HEK293 (cell line): ENCODE results near the gene ACVR1C.

Source experiments
- CTCF ChIA-PET: fragments of 350-600 bp; formaldehyde crosslinking; extraction: SDS; loops from one replicate; lab custom pipeline; 2021; ENCODE audit warnings: antibody characterized with exemption; lab: Yijun Ruan, JAX
- POLR2A ChIA-PET: fragments of 300-600 bp; formaldehyde crosslinking; extraction: SDS; loops from one replicate; lab custom pipeline; 2020; ENCODE audit warnings: antibody characterized with exemption, inconsistent platforms; lab: Yijun Ruan, JAX
- H3K27ac ChIP-seq: fragments of 200-500 bp; sonication (Bioruptor generic); 2 replicates; pipeline ENCODE4 v1.5.1; 2014; ENCODE audit warnings: low read depth, low read length, control low read depth, inconsistent platforms; ENCODE audit errors: extremely low read depth
- H3K36me3 ChIP-seq, 2 experiments: fragments of 200-500 bp in 1 of 2; sonication (Bioruptor generic) in 1 of 2; 1 replicate in 1 of 2; 2 replicates in 1 of 2; pipeline ENCODE4 v1.5.1; 2014 to 2017; ENCODE audit warnings: inconsistent platforms in 2 of 2, low read length in 2 of 2; ENCODE audit not compliant: control insufficient read depth in 2 of 2, insufficient read depth in 1 of 2
- H3K4me1 ChIP-seq: fragments of 200-500 bp; sonication (Bioruptor generic); 2 replicates; pipeline ENCODE4 v1.5.1; 2014; ENCODE audit warnings: mild to moderate bottlenecking, low read length, inconsistent platforms; ENCODE audit not compliant: control insufficient read depth, insufficient read depth
- H3K4me3 ChIP-seq: 2 replicates; pipeline ENCODE4 v1.5.1; 2011; ENCODE audit warnings: low read depth, mild to moderate bottlenecking, control low read depth, low read length, moderate library complexity
- H3K9me3 ChIP-seq: fragments of 200-500 bp; sonication (Bioruptor generic); 2 replicates; pipeline ENCODE4 v1.5.1; 2014; ENCODE audit warnings: low read depth, low read length, inconsistent platforms; ENCODE audit not compliant: control insufficient read depth, insufficient read depth
- GLI4 ChIP-seq: fragments of 450-650 bp; formaldehyde crosslinking; IDR thresholded peaks from 2 replicates; pipeline ENCODE4 v1.5.1; 2016; ENCODE audit warnings: missing biosample characterization, missing genetic modification characterization
- HOXD13 ChIP-seq: sonication (generic); formaldehyde crosslinking; IDR thresholded peaks from 2 replicates; pipeline ENCODE4 v1.8.0; 2022; ENCODE audit warnings: missing genetic modification reagents, borderline replicate concordance
- PRDM1 ChIP-seq: fragments of 450-650 bp; formaldehyde crosslinking; IDR thresholded peaks from 2 replicates; pipeline ENCODE4; 2016; ENCODE audit warnings: missing biosample characterization, missing genetic modification characterization
- REPIN1 ChIP-seq: fragments of 450-650 bp; formaldehyde crosslinking; IDR thresholded peaks from 2 replicates; pipeline ENCODE4 v1.5.1; 2017; ENCODE audit warnings: missing biosample characterization, missing genetic modification characterization, low read depth
- ZBTB21 ChIP-seq: fragments of 450-650 bp; formaldehyde crosslinking; IDR thresholded peaks from 2 replicates; pipeline ENCODE4 v1.5.1; 2017; ENCODE audit warnings: missing biosample characterization, missing genetic modification characterization
- ZEB2 ChIP-seq: fragments of 450-650 bp; formaldehyde crosslinking; IDR thresholded peaks from 2 replicates; pipeline ENCODE4 v1.5.1; 2016; ENCODE audit warnings: missing biosample characterization, missing genetic modification characterization
- ZNF132 ChIP-seq: fragments of 450-650 bp; formaldehyde crosslinking; IDR thresholded peaks from 2 replicates; pipeline ENCODE4 v1.5.1; 2017; ENCODE audit warnings: missing biosample characterization, missing genetic modification characterization, borderline replicate concordance
- ZNF155 ChIP-seq: fragments of 450-650 bp; formaldehyde crosslinking; IDR thresholded peaks from 2 replicates; pipeline ENCODE4 v1.5.1; 2016; ENCODE audit warnings: missing biosample characterization, missing genetic modification characterization
- ZNF19 ChIP-seq: fragments of 450-650 bp; formaldehyde crosslinking; IDR thresholded peaks from 2 replicates; pipeline ENCODE4; 2016; ENCODE audit warnings: missing biosample characterization, missing genetic modification characterization, low read depth
- ZNF2 ChIP-seq: fragments of 450-650 bp; formaldehyde crosslinking; IDR thresholded peaks from 2 replicates; pipeline ENCODE4 v1.5.1; 2016; ENCODE audit warnings: missing biosample characterization, missing genetic modification characterization
- ZNF239 ChIP-seq: fragments of 450-650 bp; formaldehyde crosslinking; IDR thresholded peaks from 2 replicates; pipeline ENCODE4 v1.5.1; 2016; ENCODE audit warnings: missing biosample characterization, missing genetic modification characterization
- ZNF292 ChIP-seq: fragments of 450-650 bp; formaldehyde crosslinking; IDR thresholded peaks from 2 replicates; pipeline ENCODE4 v1.5.1; 2016; ENCODE audit warnings: low read depth, missing biosample characterization, missing genetic modification characterization, borderline replicate concordance
- ZNF302 ChIP-seq: fragments of 450-650 bp; formaldehyde crosslinking; IDR thresholded peaks from 2 replicates; pipeline ENCODE4 v1.5.1; 2016; ENCODE audit warnings: missing biosample characterization, missing genetic modification characterization, low read depth
- ZNF335 ChIP-seq: fragments of 450-650 bp; formaldehyde crosslinking; conservative IDR thresholded peaks from 2 replicates; pipeline ENCODE4 v1.5.1; 2016; ENCODE audit warnings: missing biosample characterization, missing genetic modification characterization
- ZNF341 ChIP-seq: fragments of 450-650 bp; formaldehyde crosslinking; IDR thresholded peaks from 2 replicates; pipeline ENCODE4; 2016; ENCODE audit warnings: low read depth, missing biosample characterization, missing genetic modification characterization
- ZNF350 ChIP-seq: fragments of 450-650 bp; formaldehyde crosslinking; IDR thresholded peaks from 2 replicates; pipeline ENCODE4 v1.5.0; 2017; ENCODE audit warnings: missing biosample characterization, mild to moderate bottlenecking, missing genetic modification characterization
- ZNF48 ChIP-seq: fragments of 450-650 bp; formaldehyde crosslinking; IDR thresholded peaks from 2 replicates; pipeline ENCODE4 v1.5.1; 2016; ENCODE audit warnings: missing biosample characterization, missing genetic modification characterization
- ZNF530 ChIP-seq: fragments of 450-650 bp; formaldehyde crosslinking; IDR thresholded peaks from 2 replicates; pipeline ENCODE4 v1.5.1; 2016; ENCODE audit warnings: low read depth, missing biosample characterization, missing genetic modification characterization
- ZNF544 ChIP-seq: fragments of 450-650 bp; formaldehyde crosslinking; IDR thresholded peaks from 2 replicates; pipeline ENCODE4 v1.5.0; 2017; ENCODE audit warnings: missing biosample characterization, missing genetic modification characterization
- ZNF558 ChIP-seq: fragments of 450-650 bp; formaldehyde crosslinking; IDR thresholded peaks from 2 replicates; pipeline ENCODE4 v1.5.1; 2016; ENCODE audit warnings: missing biosample characterization, missing genetic modification characterization
- ZNF624 ChIP-seq: fragments of 450-650 bp; formaldehyde crosslinking; IDR thresholded peaks from 2 replicates; pipeline ENCODE4 v1.5.1; 2017; ENCODE audit warnings: missing biosample characterization, missing genetic modification characterization
- ZNF660 ChIP-seq: fragments of 450-650 bp; IDR thresholded peaks from 2 replicates; pipeline ENCODE4 v1.5.1; 2018; ENCODE audit warnings: missing biosample characterization, mild to moderate bottlenecking, missing genetic modification characterization
- ZSCAN23 ChIP-seq: fragments of 450-650 bp; formaldehyde crosslinking; IDR thresholded peaks from 2 replicates; pipeline ENCODE4 v1.5.1; 2016; ENCODE audit warnings: missing biosample characterization, missing genetic modification characterization
- TF ChIP-seq, protein P1 (sequence below): fragments of 450-650 bp; formaldehyde crosslinking; IDR thresholded peaks from 2 replicates; pipeline ENCODE4 v1.5.1; 2017; ENCODE audit warnings: missing biosample characterization, missing genetic modification characterization
- TF ChIP-seq, protein P2 (sequence below): fragments of 450-650 bp; formaldehyde crosslinking; IDR thresholded peaks from 2 replicates; pipeline ENCODE4 v1.5.1; 2017; ENCODE audit warnings: missing biosample characterization, mild to moderate bottlenecking, missing genetic modification characterization, moderate library complexity
- TF ChIP-seq, protein P3 (sequence below): fragments of 450-650 bp; formaldehyde crosslinking; IDR thresholded peaks from 2 replicates; pipeline ENCODE4 v1.5.1; 2016; ENCODE audit warnings: missing biosample characterization, missing genetic modification characterization
- TF ChIP-seq, protein P4 (sequence below): fragments of 450-650 bp; formaldehyde crosslinking; IDR thresholded peaks from 2 replicates; pipeline ENCODE4 v1.5.1; 2016; ENCODE audit warnings: missing biosample characterization, missing genetic modification characterization, low read depth
- TF ChIP-seq, protein P5 (sequence below): fragments of 450-650 bp; formaldehyde crosslinking; IDR thresholded peaks from 2 replicates; pipeline ENCODE4 v1.5.1; 2016; ENCODE audit warnings: missing biosample characterization, missing genetic modification characterization

ACVR1C gene

DNA sequence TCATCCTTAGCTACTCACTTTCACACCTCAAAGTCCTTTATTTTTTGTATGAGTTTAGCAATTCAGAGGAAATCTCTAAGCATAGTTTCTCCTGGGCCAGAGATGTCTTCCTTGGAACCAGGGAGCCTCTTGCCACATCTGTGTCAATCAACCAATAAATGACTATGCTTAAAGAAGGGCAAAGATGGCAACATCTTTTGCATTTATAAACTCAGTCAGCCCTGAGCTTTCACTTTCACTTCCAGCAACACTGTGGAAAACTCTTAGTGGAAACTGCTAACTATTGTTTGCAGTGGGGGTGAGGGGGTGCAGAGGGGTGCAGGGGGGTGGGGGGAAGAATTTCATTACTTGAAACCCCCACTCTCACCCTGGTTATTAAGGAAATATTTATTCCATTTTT, 3.4 kb downstream of the ACVR1C start:
- TF ChIP-seq, protein P1, sequence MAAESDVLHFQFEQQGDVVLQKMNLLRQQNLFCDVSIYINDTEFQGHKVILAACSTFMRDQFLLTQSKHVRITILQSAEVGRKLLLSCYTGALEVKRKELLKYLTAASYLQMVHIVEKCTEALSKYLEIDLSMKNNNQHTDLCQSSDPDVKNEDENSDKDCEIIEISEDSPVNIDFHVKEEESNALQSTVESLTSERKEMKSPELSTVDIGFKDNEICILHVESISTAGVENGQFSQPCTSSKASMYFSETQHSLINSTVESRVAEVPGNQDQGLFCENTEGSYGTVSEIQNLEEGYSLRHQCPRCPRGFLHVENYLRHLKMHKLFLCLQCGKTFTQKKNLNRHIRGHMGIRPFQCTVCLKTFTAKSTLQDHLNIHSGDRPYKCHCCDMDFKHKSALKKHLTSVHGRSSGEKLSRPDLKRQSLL (tag by site-specific recombination): no peak
- TF ChIP-seq ZSCAN23 (tag by site-specific recombination) (no peak), ZNF660 (tag by site-specific recombination) (no peak), ZNF19 (tag by site-specific recombination) (no peak), ZNF302 (tag by site-specific recombination) (no peak), ZNF48 (tag by site-specific recombination) (no peak), ZNF530 (no peak), HOXD13 (CRISPR knock-in tag) (no peak), ZNF2 (no peak), ZNF239 (tag by site-specific recombination) (no peak), REPIN1 (tag by site-specific recombination) (no peak), GLI4 (no peak), ZNF132 (no peak)
- TF ChIP-seq, protein P2, sequence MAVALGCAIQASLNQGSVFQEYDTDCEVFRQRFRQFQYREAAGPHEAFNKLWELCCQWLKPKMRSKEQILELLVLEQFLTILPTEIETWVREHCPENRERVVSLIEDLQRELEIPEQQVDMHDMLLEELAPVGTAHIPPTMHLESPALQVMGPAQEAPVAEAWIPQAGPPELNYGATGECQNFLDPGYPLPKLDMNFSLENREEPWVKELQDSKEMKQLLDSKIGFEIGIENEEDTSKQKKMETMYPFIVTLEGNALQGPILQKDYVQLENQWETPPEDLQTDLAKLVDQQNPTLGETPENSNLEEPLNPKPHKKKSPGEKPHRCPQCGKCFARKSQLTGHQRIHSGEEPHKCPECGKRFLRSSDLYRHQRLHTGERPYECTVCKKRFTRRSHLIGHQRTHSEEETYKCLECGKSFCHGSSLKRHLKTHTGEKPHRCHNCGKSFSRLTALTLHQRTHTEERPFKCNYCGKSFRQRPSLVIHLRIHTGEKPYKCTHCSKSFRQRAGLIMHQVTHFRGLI (tag by site-specific recombination): no peak
- ChIA-PET POLR2A (no interaction called here), CTCF (interaction anchor here (1.0 kb wide), 1 partner anchor 131 kb away, joined by 4 read pairs; no protein-coding TSS in a partner anchor)
- Histone ChIP-seq H3K9me3 (no peaks in the 10 kb centered on the region), H3K27ac (no peak overlapping the region), H3K36me3 (no peaks in the 10 kb centered on the region), H3K4me1 (no peaks in the 10 kb centered on the region), H3K4me3 (no peak overlapping the region)

DNA sequence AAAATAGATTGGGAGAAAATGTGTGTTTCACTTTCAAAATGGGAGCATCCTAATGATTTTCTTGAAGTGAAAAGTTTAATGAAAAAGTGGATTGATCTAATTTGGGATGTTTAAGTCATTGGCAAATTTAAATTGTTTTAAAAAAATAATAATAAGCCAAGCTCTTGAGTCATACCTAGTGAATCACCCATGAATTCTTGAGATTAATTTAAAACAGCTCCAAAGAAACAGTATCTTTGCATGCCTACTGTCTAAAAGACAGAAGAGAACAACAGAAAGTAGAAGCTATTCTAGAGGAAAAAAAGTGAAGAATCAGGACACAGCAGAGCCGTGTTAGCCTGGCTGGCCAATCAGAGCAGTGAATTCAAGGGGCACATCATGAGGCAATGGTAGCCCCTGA, 7.7 kb downstream of the ACVR1C start:
- no peaks in the 10 kb centered on the region for H3K4me1 ChIP-seq
- ChIA-PET CTCF (interaction anchor here (0.6 to 2.4 kb wide), 2 partner anchors 8 to 384 kb away, joined by 3 to 15 read pairs; partner anchors contain the start of gene ACVR1C), POLR2A (no interaction called here)
- H3K36me3 ChIP-seq: no peaks in the 10 kb centered on the region
- TF ChIP-seq ZNF350: no peak
- TF ChIP-seq, protein P3, sequence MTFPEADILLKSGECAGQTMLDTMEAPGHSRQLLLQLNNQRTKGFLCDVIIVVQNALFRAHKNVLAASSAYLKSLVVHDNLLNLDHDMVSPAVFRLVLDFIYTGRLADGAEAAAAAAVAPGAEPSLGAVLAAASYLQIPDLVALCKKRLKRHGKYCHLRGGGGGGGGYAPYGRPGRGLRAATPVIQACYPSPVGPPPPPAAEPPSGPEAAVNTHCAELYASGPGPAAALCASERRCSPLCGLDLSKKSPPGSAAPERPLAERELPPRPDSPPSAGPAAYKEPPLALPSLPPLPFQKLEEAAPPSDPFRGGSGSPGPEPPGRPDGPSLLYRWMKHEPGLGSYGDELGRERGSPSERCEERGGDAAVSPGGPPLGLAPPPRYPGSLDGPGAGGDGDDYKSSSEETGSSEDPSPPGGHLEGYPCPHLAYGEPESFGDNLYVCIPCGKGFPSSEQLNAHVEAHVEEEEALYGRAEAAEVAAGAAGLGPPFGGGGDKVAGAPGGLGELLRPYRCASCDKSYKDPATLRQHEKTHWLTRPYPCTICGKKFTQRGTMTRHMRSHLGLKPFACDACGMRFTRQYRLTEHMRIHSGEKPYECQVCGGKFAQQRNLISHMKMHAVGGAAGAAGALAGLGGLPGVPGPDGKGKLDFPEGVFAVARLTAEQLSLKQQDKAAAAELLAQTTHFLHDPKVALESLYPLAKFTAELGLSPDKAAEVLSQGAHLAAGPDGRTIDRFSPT: no peak
- no peak for TF ChIP-seq ZNF544
- H3K4me3 ChIP-seq: no peak overlapping the region
- no peak overlapping the region for H3K27ac ChIP-seq
- no peaks in the 10 kb centered on the region for H3K9me3 ChIP-seq

DNA sequence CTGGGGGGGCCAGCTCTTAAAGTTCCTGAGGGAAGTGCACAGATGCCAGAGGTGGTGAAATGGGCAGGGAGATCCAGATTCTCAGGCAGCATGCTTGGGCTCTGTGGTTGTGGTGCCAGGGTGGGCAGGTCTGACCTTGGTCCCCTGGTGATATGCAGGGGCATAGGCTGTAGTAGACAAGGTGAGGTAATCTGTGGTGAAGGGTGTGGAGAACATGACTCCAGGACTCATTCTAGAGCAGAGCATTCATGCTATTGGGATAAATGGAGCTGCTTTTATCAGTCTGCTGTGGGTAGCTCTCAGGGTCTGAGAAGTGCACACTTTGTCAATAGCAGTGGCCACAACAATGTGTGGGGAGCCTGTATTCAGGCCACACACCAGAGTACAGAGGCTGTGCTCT, 16.9 kb downstream of the ACVR1C start:
- ChIA-PET POLR2A (no interaction called here), CTCF (no interaction called here)
- no peaks in the 10 kb centered on the region for H3K9me3 ChIP-seq
- no peak overlapping the region for H3K27ac ChIP-seq
- no peak overlapping the region for H3K4me3 ChIP-seq
- no peaks in the 10 kb centered on the region for H3K36me3 ChIP-seq
- no peaks in the 10 kb centered on the region for H3K4me1 ChIP-seq
- TF ChIP-seq, protein P4, sequence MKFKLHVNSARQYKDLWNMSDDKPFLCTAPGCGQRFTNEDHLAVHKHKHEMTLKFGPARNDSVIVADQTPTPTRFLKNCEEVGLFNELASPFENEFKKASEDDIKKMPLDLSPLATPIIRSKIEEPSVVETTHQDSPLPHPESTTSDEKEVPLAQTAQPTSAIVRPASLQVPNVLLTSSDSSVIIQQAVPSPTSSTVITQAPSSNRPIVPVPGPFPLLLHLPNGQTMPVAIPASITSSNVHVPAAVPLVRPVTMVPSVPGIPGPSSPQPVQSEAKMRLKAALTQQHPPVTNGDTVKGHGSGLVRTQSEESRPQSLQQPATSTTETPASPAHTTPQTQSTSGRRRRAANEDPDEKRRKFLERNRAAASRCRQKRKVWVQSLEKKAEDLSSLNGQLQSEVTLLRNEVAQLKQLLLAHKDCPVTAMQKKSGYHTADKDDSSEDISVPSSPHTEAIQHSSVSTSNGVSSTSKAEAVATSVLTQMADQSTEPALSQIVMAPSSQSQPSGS (tag by site-specific recombination): no peak
- TF ChIP-seq ZNF292 (tag by site-specific recombination) (no peak), ZBTB21 (no peak), ZNF341 (tag by site-specific recombination) (no peak), ZNF558 (tag by site-specific recombination) (no peak), ZNF335 (no peak), ZEB2 (tag by site-specific recombination) (no peak), ZNF624 (tag by site-specific recombination) (no peak), ZNF155 (no peak), PRDM1 (tag by site-specific recombination) (no peak)
- TF ChIP-seq, protein P5, sequence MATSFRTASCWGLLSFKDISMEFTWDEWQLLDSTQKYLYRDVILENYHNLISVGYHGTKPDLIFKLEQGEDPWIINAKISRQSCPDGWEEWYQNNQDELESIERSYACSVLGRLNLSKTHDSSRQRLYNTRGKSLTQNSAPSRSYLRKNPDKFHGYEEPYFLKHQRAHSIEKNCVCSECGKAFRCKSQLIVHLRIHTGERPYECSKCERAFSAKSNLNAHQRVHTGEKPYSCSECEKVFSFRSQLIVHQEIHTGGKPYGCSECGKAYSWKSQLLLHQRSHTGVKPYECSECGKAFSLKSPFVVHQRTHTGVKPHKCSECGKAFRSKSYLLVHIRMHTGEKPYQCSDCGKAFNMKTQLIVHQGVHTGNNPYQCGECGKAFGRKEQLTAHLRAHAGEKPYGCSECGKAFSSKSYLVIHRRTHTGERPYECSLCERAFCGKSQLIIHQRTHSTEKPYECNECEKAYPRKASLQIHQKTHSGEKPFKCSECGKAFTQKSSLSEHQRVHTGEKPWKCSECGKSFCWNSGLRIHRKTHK (tag by site-specific recombination): no peak
